ENCODE results near the gene CCL3. TPM values are rescaled to one million over a fixed set of nuclear protein-coding genes. Genes with fewer than 3 reads are reported as not detected.

Gene CCL3
- total RNA-seq, 2 donors from 2014 or later = 2.0 to 4.2 TPM

DNA sequence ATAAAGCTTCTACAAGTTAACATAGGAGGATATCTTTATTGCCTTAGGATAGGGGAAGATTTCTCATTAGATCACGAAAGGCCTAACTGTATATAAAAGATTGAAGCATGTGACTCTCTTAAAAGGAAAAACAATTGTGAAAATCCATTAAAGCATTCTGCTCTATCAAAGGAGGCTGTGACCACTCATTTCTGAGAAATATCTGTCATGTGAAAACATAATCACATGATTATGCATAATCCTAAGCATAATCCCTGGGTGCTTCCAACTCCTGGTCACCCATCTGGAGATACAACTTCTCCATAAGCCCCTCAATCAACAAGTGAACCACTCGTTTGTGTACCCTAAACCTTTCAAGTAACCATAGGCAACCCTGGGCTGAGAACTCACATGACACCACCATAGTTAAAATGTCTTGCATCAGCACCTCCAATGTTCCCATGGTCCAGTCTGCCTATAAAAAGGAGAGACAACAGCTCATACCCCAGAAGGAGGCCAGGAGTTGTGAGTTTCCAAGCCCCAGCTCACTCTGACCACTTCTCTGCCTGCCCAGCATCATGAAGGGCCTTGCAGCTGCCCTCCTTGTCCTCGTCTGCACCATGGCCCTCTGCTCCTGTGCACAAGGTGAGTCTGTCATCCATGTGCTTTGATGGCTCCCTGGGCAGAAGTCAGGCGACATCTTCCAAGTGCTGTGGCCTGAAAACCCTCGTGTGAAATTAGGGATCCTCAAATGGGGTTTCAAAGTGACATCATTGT, 26.0 kb downstream of the CCL3 start, which contains the start of gene CCL18:
Gene CCL18 (plus strand): TSS at position 487 of the 756 bp plus-strand sequence. CDS start 71 bp downstream, at position 558.
- intact Hi-C loops (cut with DNase I, micrococcal nuclease) = no loop called here

DNA sequence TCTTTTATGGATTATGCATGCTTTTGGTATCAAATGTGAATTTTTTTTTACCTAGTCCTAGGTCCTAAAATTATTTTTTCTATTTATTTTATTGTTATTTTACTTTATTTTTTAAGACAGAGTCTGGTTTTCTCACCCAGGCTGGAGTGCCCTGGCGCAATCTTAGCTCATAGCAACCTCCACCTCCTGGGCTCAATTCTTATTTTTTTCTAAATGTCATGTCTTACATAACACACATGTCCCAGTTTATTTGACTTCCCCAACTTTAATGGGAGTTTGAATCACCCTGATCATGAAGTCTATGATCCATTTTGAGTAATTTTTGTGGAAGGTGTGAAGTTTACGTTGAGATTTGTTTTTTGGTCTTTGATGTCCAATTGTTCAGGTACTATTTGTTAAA, 29.1 kb downstream of the CCL3 start:
- no peak for DNase-seq
- intact Hi-C loops (cut with DNase I, micrococcal nuclease) = no loop called here
- no peak for ATAC-seq

More for the DNA sequence above, 26.0 kb downstream of the CCL3 start, which contains the start of gene CCL18:
- no peak for ATAC-seq
- DNase-seq = no peak

DNA sequence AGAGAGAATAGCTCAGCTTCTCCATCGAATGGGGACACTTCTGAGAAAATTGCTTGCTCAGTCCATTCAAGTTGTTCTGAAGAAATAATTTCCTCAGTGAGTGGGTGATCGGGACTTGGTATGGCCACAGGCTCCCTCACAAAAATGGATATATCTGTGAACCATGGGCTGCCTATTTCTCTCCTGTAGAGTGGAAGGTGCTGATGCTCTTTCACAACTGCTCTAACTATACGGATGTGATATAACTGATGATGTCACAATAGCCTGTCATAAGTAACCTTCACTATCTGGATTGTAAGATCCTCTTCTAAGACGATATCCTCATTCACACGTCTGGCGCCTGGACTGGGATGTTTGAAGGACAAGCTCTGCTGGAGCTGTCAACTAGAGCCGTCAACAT, 30.5 kb downstream of the CCL3 start:
- intact Hi-C loops (cut with DNase I, micrococcal nuclease) = no loop called here
- no peak for DNase-seq
- ATAC-seq = no peak

DNA sequence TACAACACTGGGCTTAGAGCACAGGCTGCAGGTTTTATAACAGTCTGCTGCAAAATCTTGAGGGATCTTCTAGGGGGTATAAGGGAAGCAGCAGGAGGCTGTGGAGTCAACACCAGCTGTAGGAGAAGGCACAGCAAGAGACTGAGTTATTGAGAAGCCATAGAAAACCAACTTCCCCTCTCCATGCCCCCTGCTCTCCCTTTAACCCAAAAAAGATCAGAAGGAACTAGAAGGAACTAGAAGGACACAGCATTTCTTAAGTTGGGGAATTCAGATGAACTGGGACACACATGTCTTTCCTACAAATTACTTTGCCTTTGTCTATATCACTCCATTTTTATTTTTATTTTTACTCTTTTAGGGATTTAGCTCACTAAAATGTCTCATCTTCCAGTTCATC, 32.0 kb downstream of the CCL3 start:
- intact Hi-C loops (cut with DNase I, micrococcal nuclease) = no loop called here
- ATAC-seq (no peak), DNase-seq (no peak)

DNA sequence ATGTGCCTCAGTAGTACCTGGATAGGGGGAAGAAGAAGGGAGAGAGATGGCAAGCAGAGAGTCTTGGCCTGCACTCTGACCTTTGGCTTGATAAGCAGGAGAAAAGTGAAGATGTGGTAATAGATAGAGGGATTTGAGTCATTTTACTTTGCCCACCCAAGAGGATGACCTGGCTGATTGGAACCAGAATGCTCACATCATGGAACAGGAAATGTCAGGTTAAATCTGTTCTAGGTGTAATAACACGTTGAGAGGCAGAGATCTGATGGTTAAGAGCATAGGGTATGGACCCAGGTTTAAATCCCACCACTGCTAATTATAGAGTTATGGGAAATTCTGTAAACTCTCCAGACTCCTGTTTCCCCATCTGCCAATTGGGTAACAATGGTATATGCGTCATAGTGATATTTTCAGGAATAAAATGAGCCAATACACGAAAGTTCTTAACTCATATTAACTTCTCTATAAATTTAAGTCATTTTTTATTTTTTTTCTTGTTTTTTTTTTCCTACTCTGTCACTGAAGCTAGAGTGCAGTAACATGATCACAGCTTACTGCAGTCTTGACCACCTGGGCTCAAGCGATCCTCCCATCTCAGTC, 33.9 kb downstream of the CCL3 start:
- ATAC-seq (no peak), DNase-seq (no peak)
- intact Hi-C loops (cut with DNase I, micrococcal nuclease) = no loop called here

DNA sequence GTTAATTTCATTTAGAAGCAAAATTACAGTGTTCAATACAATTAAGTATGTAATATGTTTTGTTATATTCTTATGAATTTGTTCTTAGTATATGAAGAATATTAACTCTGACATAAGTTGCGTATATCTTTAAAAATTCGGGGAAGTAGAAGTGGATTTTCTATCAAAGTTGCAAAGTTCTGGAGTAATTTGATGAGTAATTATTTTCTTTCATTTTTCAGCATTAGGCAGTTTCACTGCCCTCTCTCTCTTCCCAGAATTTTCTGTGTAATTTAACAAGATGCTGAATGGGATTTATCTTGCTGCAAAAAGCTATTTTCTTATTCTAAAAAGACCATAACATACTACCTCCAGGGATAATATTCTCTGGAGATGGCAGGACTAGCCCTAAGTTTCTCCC, 34.8 kb downstream of the CCL3 start:
- ATAC-seq = no peak
- DNase-seq = no peak
- intact Hi-C loops (cut with DNase I, micrococcal nuclease) = no loop called here

DNA sequence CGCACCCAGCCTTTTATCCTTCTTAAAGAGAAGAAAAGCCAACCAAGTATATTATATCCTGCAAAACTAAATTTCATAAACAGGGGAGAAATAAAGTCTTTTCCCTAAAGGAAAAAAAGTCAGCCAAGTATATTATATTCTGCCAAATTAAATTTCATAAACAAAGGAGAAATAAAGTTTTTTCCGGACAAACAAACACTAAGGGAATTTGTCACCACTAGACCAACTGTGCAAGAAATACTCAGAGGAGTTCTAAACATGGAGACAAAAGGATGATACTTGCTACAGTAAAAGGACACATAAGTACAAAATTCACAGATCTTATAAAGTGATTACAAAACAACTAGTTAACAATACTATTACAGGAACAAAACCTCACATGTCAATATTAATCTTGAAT, 40.3 kb downstream of the CCL3 start:
- no peak for DNase-seq
- ATAC-seq = no peak
- intact Hi-C loops (cut with DNase I, micrococcal nuclease) = no loop called here

DNA sequence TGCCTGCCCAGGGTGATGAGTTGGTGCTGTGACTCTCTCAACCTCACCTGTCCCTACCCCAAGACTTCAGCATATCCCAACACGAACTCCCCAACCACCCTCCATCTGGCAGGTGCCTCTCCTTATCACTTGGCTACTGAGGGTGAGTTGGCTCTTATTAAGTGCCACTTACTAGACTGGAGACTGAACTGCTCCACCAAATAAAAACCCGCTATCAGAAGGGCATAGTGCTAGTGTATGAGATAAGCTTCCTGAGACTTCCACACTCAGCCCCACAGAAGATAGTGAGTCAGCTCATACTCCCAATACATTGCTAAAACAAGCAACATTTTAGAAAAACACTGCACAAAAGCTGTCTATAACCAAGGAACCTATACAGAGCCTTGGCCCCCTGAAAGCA, 41.9 kb downstream of the CCL3 start:
- intact Hi-C loops (cut with DNase I, micrococcal nuclease) = no loop called here
- ATAC-seq (no peak), DNase-seq (no peak)

Other genes with a start within 250 kb of the CCL3 start
- gene HEATR9, start 221.3 kb downstream of the CCL3 start, total RNA-seq = not detected
- 1 to 10 TPM; 4.4 to 8.3 TPM for gene CCL5, start 209.8 kb downstream of the CCL3 start, total RNA-seq
- gene RDM1, start 159.4 kb downstream of the CCL3 start, total RNA-seq = 1 to 10 TPM in 1 of 2 donors, under 1 TPM in 1; 0.36 to 2.1 TPM
- gene LYZL6, start 146.4 kb downstream of the CCL3 start, total RNA-seq = not detected
- under 1 TPM in 1 of 2 donors, not detected in 1; 0.25 TPM for gene CCL16, start 108.6 kb downstream of the CCL3 start, total RNA-seq
- gene CCL14, start 103.4 kb downstream of the CCL3 start, total RNA-seq = 1 to 10 TPM; 2.3 to 4.3 TPM
- gene CCL15, start 88.6 kb downstream of the CCL3 start, total RNA-seq = 10 to 100 TPM; 79.8 to 81.3 TPM
- gene CCL23, start 72.2 kb downstream of the CCL3 start, total RNA-seq = 1 to 10 TPM in 1 of 2 donors, not detected in 1; 3.7 TPM
- 1 to 10 TPM in 1 of 2 donors, under 1 TPM in 1; 0.85 to 1.2 TPM for gene CCL18, start 25.9 kb downstream of the CCL3 start, total RNA-seq
- 1 to 10 TPM; 2.2 to 4.5 TPM for gene CCL4, start 13.7 kb upstream of the CCL3 start, total RNA-seq
- 1 to 10 TPM; 7.4 to 8.9 TPM for gene TBC1D3B, start 86.5 kb upstream of the CCL3 start, total RNA-seq
- under 1 TPM in 1 of 2 donors, not detected in 1; 0.64 TPM for gene CCL3L1, start 106.6 kb upstream of the CCL3 start, total RNA-seq
- gene CCL4L2, start 120.9 kb upstream of the CCL3 start, total RNA-seq = 1 to 10 TPM in 1 of 2 donors, not detected in 1; 3.0 TPM
- gene TBC1D3I, start 174.4 kb upstream of the CCL3 start, total RNA-seq = under 1 TPM; 0.22 to 0.70 TPM
- not detected for gene TBC1D3G, start 233.7 kb upstream of the CCL3 start, total RNA-seq